GM12891 (cell line): ENCODE data around the gene CCDC73.

Experiments used
- POLR2A ChIP-seq: IDR thresholded peaks from 2 replicates; pipeline ENCODE4 v1.6.1; 2011; ENCODE audit warnings: low read depth, low read length, control low read depth
- POLR2AphosphoS5 ChIP-seq: IDR thresholded peaks from 2 replicates; pipeline ENCODE4 v1.6.1; 2011; ENCODE audit warnings: low read depth, low read length, control low read depth
- SPI1 ChIP-seq: IDR thresholded peaks from 2 replicates; pipeline ENCODE4 v1.6.1; 2011; ENCODE audit warnings: low read depth, low read length, control low read depth

DNA sequence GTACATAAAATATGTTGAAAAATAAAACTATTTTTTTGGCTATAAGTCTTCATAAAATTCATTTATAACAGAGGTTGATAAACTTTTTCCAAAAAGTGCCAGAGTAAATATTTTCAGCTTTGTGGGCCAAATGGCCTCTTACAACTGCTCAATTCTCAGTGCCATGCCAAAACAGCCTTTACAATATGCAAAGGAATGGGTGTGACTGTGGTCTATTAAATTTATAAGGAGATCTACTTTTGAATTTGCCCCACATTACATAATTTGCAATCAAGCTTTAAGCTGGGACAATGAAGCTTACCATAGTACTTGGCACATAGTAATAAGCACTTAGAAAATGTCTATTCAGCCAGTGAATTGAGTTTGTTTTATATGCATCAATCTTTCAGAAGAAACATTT lies 188.2 kb downstream of the CCDC73 start:
- no peak for TF ChIP-seq POLR2A
- no peak for TF ChIP-seq POLR2AphosphoS5
- no peak for TF ChIP-seq SPI1
